Measurements from ENCODE around the gene EXOC2. TPM values are rescaled to one million over a fixed set of nuclear protein-coding genes. Genes with fewer than 3 reads are reported as not detected.
A peak's percentile ranks its signal among the peaks of the same experiment; 100 is the strongest.

Gene EXOC2
- total and polyA plus RNA-seq, 10 donors, result 7.0 to 32.8 (median 25.3) TPM

DNA sequence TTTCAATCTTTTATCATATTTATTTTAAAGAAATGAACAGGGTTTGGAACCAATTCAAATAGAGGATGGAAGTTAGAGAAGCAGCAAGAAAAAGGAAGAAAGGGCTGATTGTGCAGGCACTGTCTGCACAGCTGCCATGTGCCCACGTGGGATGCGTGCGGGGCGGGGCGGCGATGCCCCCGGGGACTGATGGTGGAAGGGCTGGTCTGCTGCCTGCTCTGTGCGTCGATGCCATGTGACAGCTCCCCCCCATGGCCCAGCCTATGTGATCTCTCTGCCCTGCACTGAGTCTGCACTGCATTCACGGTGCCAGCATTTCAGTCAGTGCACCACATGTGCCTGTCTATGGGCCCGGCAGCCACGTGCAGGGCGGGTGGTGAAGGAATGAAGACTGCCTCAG is 205.0 kb downstream of the EXOC2 start:
- no peaks in the 10 kb centered on the region for H3K9me3 ChIP-seq
- TF ChIP-seq POLR2A (IDR thresholded peaks at IDR 0.05) (no peak), POLR2AphosphoS5 (IDR thresholded peaks at IDR 0.05) (peak; percentile 42 to 74 (median 65))
- no peak overlapping the region for H3K4me3 ChIP-seq
- H3K36me3 ChIP-seq, result peaks cover 0 to 60% (median 15%) of the 10 kb centered on the region in 6 donors
- DNase-seq, result peak; percentile 95
- peak overlapping the region in 1 of 8 donors; percentile 13 for H3K27ac ChIP-seq
- peaks cover 11 to 55% (median 34%) of the 10 kb centered on the region in 6 donors for H3K4me1 ChIP-seq
- H3K27me3 ChIP-seq (replicated peaks in 1 of 7), result no peaks in the 10 kb centered on the region
- intact Hi-C loops (cut with DNase I; ENCODE audit: low total_unique reads), result no loop called here
- 57 to 80% (median 72%) methylated on average over 13 of the region's 13 CpGs for WGBS, 5 donors

DNA sequence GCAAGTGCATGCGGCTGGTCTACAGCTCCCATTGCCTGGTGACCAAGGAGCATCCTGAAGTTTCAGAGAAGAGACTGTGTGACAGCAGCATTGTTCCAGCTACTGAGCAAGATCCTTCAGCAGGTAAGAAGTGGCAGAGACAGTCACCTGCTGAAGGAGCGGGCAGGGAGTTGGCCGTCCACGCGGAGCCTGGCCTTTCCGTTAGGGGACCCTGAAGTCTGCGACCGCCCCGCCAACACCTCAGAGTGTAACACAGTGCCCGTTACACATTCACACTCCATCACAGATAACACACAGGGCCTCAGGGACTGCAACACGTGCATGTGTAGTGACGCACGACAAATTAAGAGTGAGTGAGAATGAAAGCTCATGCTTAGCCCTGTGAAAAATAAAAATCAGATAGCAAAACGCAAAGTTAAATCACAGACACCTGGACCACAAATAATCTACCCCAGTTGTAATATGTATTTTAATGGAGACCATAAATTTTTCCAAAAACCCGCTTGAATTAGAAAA is 207.2 kb downstream of the EXOC2 start:
- Histone ChIP-seq H3K27me3 (replicated peaks in 1 of 7) (no peaks in the 10 kb centered on the region), H3K4me3 (no peak overlapping the region), H3K27ac (no peak overlapping the region), H3K9me3 (no peaks in the 10 kb centered on the region), H3K4me1 (peaks cover 9 to 34% (median 24%) of the 10 kb centered on the region in 6 donors), H3K36me3 (peaks cover 0 to 60% (median 15%) of the 10 kb centered on the region in 6 donors)
- TF ChIP-seq POLR2A (IDR thresholded peaks at IDR 0.05), result no peak
- TF ChIP-seq POLR2AphosphoS5 (IDR thresholded peaks at IDR 0.05), result no peak
- TF ChIP-seq, protein P1, sequence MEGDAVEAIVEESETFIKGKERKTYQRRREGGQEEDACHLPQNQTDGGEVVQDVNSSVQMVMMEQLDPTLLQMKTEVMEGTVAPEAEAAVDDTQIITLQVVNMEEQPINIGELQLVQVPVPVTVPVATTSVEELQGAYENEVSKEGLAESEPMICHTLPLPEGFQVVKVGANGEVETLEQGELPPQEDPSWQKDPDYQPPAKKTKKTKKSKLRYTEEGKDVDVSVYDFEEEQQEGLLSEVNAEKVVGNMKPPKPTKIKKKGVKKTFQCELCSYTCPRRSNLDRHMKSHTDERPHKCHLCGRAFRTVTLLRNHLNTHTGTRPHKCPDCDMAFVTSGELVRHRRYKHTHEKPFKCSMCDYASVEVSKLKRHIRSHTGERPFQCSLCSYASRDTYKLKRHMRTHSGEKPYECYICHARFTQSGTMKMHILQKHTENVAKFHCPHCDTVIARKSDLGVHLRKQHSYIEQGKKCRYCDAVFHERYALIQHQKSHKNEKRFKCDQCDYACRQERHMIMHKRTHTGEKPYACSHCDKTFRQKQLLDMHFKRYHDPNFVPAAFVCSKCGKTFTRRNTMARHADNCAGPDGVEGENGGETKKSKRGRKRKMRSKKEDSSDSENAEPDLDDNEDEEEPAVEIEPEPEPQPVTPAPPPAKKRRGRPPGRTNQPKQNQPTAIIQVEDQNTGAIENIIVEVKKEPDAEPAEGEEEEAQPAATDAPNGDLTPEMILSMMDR (IDR thresholded peaks at IDR 0.05 in 8 of 11, conservative IDR thresholded peaks at IDR 0.05 in 3 of 11), result no peak
- 79 to 89% (median 86%) methylated on average over 14 to 15 of the region's 15 CpGs for WGBS, 5 donors
- DNase-seq, result no peak
- intact Hi-C loops (cut with DNase I; ENCODE audit: low total_unique reads), result no loop called here

DNA sequence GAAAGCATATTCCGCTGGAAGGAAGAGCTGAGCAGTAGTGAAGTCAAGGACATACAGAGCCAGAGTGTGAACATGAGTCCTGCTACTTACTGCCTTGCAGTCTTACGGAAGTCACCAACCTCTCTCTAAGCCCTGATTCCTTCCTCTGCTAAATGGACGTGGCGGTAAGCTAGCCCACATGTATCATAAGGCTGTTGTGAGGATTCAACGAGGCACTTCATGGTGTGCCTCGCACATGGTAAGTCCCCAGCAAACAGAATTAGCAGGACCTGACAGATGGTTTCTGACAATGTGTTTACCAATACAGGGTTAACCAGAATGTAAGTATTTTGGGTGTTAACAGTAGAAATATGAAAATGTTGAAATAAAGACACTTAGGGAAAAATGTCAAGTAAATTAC is 208.2 kb downstream of the EXOC2 start:
- intact Hi-C loops (cut with DNase I; ENCODE audit: low total_unique reads), result no loop called here
- H3K27me3 ChIP-seq (replicated peaks in 1 of 7), result no peaks in the 10 kb centered on the region
- 88 to 95% (median 91%) methylated on average over 6 of the region's 6 CpGs for WGBS, 5 donors
- H3K9me3 ChIP-seq, result no peaks in the 10 kb centered on the region
- H3K4me3 ChIP-seq, result no peak overlapping the region
- H3K4me1 ChIP-seq, result peaks cover 5 to 24% (median 15%) of the 10 kb centered on the region in 6 donors
- peaks cover 0 to 55% (median 15%) of the 10 kb centered on the region in 6 donors for H3K36me3 ChIP-seq
- no peak overlapping the region for H3K27ac ChIP-seq
- TF ChIP-seq, protein P1 (IDR thresholded peaks at IDR 0.05 in 8 of 11, conservative IDR thresholded peaks at IDR 0.05 in 3 of 11), result no peak
- no peak for TF ChIP-seq POLR2A (IDR thresholded peaks at IDR 0.05)
- no peak for TF ChIP-seq POLR2AphosphoS5 (IDR thresholded peaks at IDR 0.05)
- no peak for DNase-seq

DNA sequence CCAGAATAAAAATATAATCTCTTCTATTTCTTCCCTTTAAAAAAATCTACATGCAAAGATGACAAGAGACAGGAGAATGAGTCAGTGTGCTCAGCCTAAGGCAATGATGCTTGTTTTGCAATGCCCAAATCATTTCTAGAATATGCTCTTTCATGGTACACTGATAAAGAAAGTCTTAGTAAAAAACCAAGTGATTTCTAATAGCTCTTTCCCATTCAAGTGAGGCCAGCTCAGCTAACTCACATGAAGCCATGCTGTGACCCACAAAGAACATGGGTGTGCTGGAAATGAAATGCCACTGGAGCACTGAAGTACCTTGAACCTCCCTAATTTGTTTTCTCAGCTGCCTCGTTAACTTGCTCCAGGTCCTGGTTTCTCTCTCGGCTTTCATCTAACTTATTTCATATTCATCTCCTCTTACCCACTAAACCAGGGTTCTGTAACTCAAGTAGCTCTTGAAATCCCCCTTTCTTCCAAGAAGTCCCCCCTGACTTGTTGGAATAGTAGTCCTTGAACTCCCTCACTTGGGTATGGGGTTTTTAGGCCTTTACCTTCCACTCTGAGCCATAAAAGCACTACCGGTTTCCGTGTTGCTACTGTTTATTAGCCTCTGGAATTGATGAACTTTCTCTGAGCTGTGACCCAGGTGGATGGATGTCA is 208.7 kb downstream of the EXOC2 start:
- no peak overlapping the region for H3K4me3 ChIP-seq
- 86 to 91% (median 88%) methylated on average over 4 of the region's 4 CpGs for WGBS, 5 donors
- TF ChIP-seq POLR2AphosphoS5 (IDR thresholded peaks at IDR 0.05) (no peak), POLR2A (IDR thresholded peaks at IDR 0.05) (no peak)
- TF ChIP-seq, protein P1 (IDR thresholded peaks at IDR 0.05 in 8 of 11, conservative IDR thresholded peaks at IDR 0.05 in 3 of 11), result no peak
- no peak overlapping the region for H3K27ac ChIP-seq
- H3K9me3 ChIP-seq, result no peaks in the 10 kb centered on the region
- no peaks in the 10 kb centered on the region for H3K27me3 ChIP-seq (replicated peaks in 1 of 7)
- H3K4me1 ChIP-seq, result peaks cover under 1 to 19% (median 9%) of the 10 kb centered on the region in 6 donors
- intact Hi-C loops (cut with DNase I; ENCODE audit: low total_unique reads), result no loop called here
- peaks cover 0 to 52% (median 15%) of the 10 kb centered on the region in 6 donors for H3K36me3 ChIP-seq
- DNase-seq, result no peak

Data from spleen (tissue), 11 donors.